ENCODE measurements around the gene ASXL3.

GRCh38 chr18:33744032-33744697 is 166.1 kb downstream of the ASXL3 start:
- TF ChIP-seq CTCF (IDR thresholded peaks at IDR 0.05; ENCODE audit: insufficient read depth, low read length, poor library complexity, severe bottlenecking) (no peak), EZH2phosphoT487 (conservative IDR thresholded peaks at IDR 0.05; ENCODE audit: low read length) (no peak)
